ENCODE results near the gene HIVEP3. TPM values are rescaled to one million over a fixed set of nuclear protein-coding genes. Genes with fewer than 3 reads are reported as not detected.

Gene HIVEP3
- total and polyA plus RNA-seq, 2 donors (not counting 1 experiment from before 2014, with no cell fraction given): 2.0 to 5.1 TPM

- no peak for DNase-seq
- Mint-ChIP-seq H3K4me3 (peak overlapping the region; percentile 85), H3K27me3 (no peaks in the 10 kb centered on the region), H3K4me1 (peaks cover 83% of the 10 kb centered on the region), H3K27ac (peak overlapping the region; percentile 68), H3K9me3 (ENCODE audit: insufficient read depth) (no peaks in the 10 kb centered on the region)
- Histone ChIP-seq H3K27ac (ENCODE audit: low read length in 2 of 2) (peak overlapping the region in 1 of 2 donors; percentile 0), H3K9ac (ENCODE audit: low read length) (no peak overlapping the region), H3K27me3 (replicated peaks in 1 of 4; ENCODE audit: control extremely low read depth in 1 of 4, control insufficient read depth in 3 of 4, insufficient read depth in 4 of 4, low read length in 3 of 4) (no peaks in the 10 kb centered on the region), H3K36me3 (replicated peaks in 1 of 2; ENCODE audit: control extremely low read depth in 1 of 2, control insufficient read depth in 1 of 2, extremely low read depth in 1 of 2, insufficient read depth in 2 of 2, low read length in 1 of 2) (no peaks in the 10 kb centered on the region), H3K4me3 (ENCODE audit: control extremely low read depth in 1 of 5, extremely low read depth in 1 of 5, insufficient read depth in 1 of 5, low read depth in 2 of 5, low read length in 4 of 5) (peak overlapping the region in 1 of 5 experiments; percentile 4), H3K4me1 (ENCODE audit: control insufficient read depth in 2 of 2, insufficient read depth in 2 of 2, low read length in 2 of 2) (peaks cover 49 to 56% of the 10 kb centered on the region in 2 donors), H2AFZ (ENCODE audit: insufficient read depth, low read depth, low read length, poor library complexity, severe bottlenecking) (no peak overlapping the region), H3K9me3 (ENCODE audit: control extremely low read depth in 1 of 3, control insufficient read depth in 2 of 3, insufficient read depth in 1 of 3, low read length in 2 of 3) (no peaks in the 10 kb centered on the region), H3K4me2 (replicated peaks; ENCODE audit: low read depth, low read length, poor library complexity, severe bottlenecking) (peak overlapping the region; percentile 72), H3K79me2 (ENCODE audit: control insufficient read depth, insufficient read depth, low read length) (no peaks in the 10 kb centered on the region), H4K20me1 (ENCODE audit: control insufficient read depth, insufficient read depth, low read length, poor library complexity, severe bottlenecking) (no peaks in the 10 kb centered on the region)
- ChIA-PET POLR2A (interaction anchor here (1.4 kb wide), 1 partner anchor 11 kb away, joined by 3 read pairs; no protein-coding TSS in a partner anchor), CTCF (interaction anchor here (1.4 kb wide), 1 partner anchor 13 kb away, joined by 3 read pairs; no protein-coding TSS in a partner anchor)
- TF ChIP-seq, protein P1, sequence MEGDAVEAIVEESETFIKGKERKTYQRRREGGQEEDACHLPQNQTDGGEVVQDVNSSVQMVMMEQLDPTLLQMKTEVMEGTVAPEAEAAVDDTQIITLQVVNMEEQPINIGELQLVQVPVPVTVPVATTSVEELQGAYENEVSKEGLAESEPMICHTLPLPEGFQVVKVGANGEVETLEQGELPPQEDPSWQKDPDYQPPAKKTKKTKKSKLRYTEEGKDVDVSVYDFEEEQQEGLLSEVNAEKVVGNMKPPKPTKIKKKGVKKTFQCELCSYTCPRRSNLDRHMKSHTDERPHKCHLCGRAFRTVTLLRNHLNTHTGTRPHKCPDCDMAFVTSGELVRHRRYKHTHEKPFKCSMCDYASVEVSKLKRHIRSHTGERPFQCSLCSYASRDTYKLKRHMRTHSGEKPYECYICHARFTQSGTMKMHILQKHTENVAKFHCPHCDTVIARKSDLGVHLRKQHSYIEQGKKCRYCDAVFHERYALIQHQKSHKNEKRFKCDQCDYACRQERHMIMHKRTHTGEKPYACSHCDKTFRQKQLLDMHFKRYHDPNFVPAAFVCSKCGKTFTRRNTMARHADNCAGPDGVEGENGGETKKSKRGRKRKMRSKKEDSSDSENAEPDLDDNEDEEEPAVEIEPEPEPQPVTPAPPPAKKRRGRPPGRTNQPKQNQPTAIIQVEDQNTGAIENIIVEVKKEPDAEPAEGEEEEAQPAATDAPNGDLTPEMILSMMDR (IDR thresholded peaks at IDR 0.05): no peak
- TF ChIP-seq EZH2 (IDR thresholded peaks at IDR 0.05; ENCODE audit: borderline replicate concordance, insufficient read depth, low read depth, low read length, poor library complexity, severe bottlenecking): no peak
- WGBS (ENCODE audit: insufficient coverage): 98% methylated on average over 5 of the region's 5 CpGs
- intact Hi-C loops (cut with micrococcal nuclease): no loop called here
- ATAC-seq (ENCODE audit: low read depth): no peak
Observed at GRCh38 chr1:41740058-41740457, 178.7 kb downstream of the HIVEP3 start.
